ENCODE measurements around the gene UBE2D2. TPM values are rescaled to one million over a fixed set of nuclear protein-coding genes. Genes with fewer than 3 reads are reported as not detected.
A peak's percentile ranks its signal among the peaks of the same experiment; 100 is the strongest.

The UBE2D2 gene
- total and polyA plus RNA-seq, 9 donors: 93.2 to 127 (median 111) TPM

- 55% methylated on average over 12 of the region's 29 CpGs for WGBS (ENCODE audit: insufficient coverage)
- no peak for DNase-seq
- peak overlapping the region; percentile 89 for H3K27ac ChIP-seq (ENCODE audit: low read length)
- peaks cover 32% of the 10 kb centered on the region for H3K36me3 ChIP-seq (ENCODE audit: control insufficient read depth, insufficient read depth, low read length)
- H3K9me3 ChIP-seq (replicated peaks; ENCODE audit: control insufficient read depth, low read depth, low read length): no peaks in the 10 kb centered on the region
- H3K27me3 ChIP-seq (ENCODE audit: control insufficient read depth, insufficient read depth, low read length): no peaks in the 10 kb centered on the region
- H3K4me3 ChIP-seq (ENCODE audit: low read length): no peak overlapping the region
- H3K4me1 ChIP-seq (ENCODE audit: control insufficient read depth, insufficient read depth, low read length): peaks cover 71% of the 10 kb centered on the region
These were observed 116.0 kb downstream of the UBE2D2 start for GRCh38 chr5:139676951-139677735.

Other genes with a start within 250 kb of the UBE2D2 start
- 54.0 TPM for gene PAIP2, start 219.5 kb upstream of the UBE2D2 start, total RNA-seq
- 100 to 1,000 TPM in 7 of 8 donors, 10 to 100 TPM in 1; 94.9 to 146 (median 123) TPM for gene PAIP2, start 219.5 kb upstream of the UBE2D2 start, polyA plus RNA-seq (ENCODE audit: insufficient read depth in 1 of 8, insufficient read length in 8 of 8, low replicate concordance in 1 of 8)
- gene SLC23A1, start 178.0 kb upstream of the UBE2D2 start, total RNA-seq: 0.04 TPM
- 1 to 10 TPM in 2 of 8 donors, under 1 TPM in 6; 0.11 to 2.1 (median 0.34) TPM for gene SLC23A1, start 178.0 kb upstream of the UBE2D2 start, polyA plus RNA-seq (ENCODE audit: insufficient read depth in 1 of 8, insufficient read length in 8 of 8, low replicate concordance in 1 of 8)
- gene MZB1, start 171.4 kb upstream of the UBE2D2 start, total RNA-seq: 0.62 TPM
- under 1 TPM; 0.22 to 0.95 (median 0.42) TPM for gene MZB1, start 171.4 kb upstream of the UBE2D2 start, polyA plus RNA-seq (ENCODE audit: insufficient read depth in 1 of 8, insufficient read length in 8 of 8, low replicate concordance in 1 of 8)
- 18.8 TPM for gene PROB1, start 166.2 kb upstream of the UBE2D2 start, total RNA-seq
- 10 to 100 TPM; 27.8 to 54.2 (median 39.3) TPM for gene PROB1, start 166.2 kb upstream of the UBE2D2 start, polyA plus RNA-seq (ENCODE audit: insufficient read depth in 1 of 8, insufficient read length in 8 of 8, low replicate concordance in 1 of 8)
- 12.5 TPM for gene SPATA24, start 157.2 kb upstream of the UBE2D2 start, total RNA-seq
- 10 to 100 TPM in 5 of 8 donors, 1 to 10 TPM in 3; 6.9 to 14.5 (median 10.1) TPM for gene SPATA24, start 157.2 kb upstream of the UBE2D2 start, polyA plus RNA-seq (ENCODE audit: insufficient read depth in 1 of 8, insufficient read length in 8 of 8, low replicate concordance in 1 of 8)
- gene DNAJC18, start 121.8 kb upstream of the UBE2D2 start, total RNA-seq: 15.3 TPM
- 10 to 100 TPM; 15.9 to 29.9 (median 20.5) TPM for gene DNAJC18, start 121.8 kb upstream of the UBE2D2 start, polyA plus RNA-seq (ENCODE audit: insufficient read depth in 1 of 8, insufficient read length in 8 of 8, low replicate concordance in 1 of 8)
- gene ECSCR, start 98.6 kb upstream of the UBE2D2 start, total RNA-seq: 36.0 TPM
- gene ECSCR, start 98.6 kb upstream of the UBE2D2 start, polyA plus RNA-seq (ENCODE audit: insufficient read depth in 1 of 8, insufficient read length in 8 of 8, low replicate concordance in 1 of 8): 10 to 100 TPM; 30.9 to 47.9 (median 35.7) TPM
- not detected for gene SMIM33, start 90.3 kb upstream of the UBE2D2 start, total RNA-seq
- under 1 TPM in 2 of 8 donors, not detected in 6; 0.05 to 0.16 TPM for gene SMIM33, start 90.3 kb upstream of the UBE2D2 start, polyA plus RNA-seq (ENCODE audit: insufficient read depth in 1 of 8, insufficient read length in 8 of 8, low replicate concordance in 1 of 8)
- 19.3 TPM for gene STING1, start 78.6 kb upstream of the UBE2D2 start, total RNA-seq
- 10 to 100 TPM; 32.8 to 43.6 (median 37.7) TPM for gene STING1, start 78.6 kb upstream of the UBE2D2 start, polyA plus RNA-seq (ENCODE audit: insufficient read depth in 1 of 8, insufficient read length in 8 of 8, low replicate concordance in 1 of 8)
- gene CXXC5, start 87.0 kb downstream of the UBE2D2 start, total RNA-seq: 63.3 TPM
- 10 to 100 TPM; 75.8 to 93.0 (median 80.8) TPM for gene CXXC5, start 87.0 kb downstream of the UBE2D2 start, polyA plus RNA-seq (ENCODE audit: insufficient read depth in 1 of 8, insufficient read length in 8 of 8, low replicate concordance in 1 of 8)
- gene PSD2, start 234.5 kb downstream of the UBE2D2 start, total RNA-seq: 0.18 TPM
- under 1 TPM; 0.20 to 0.47 (median 0.31) TPM for gene PSD2, start 234.5 kb downstream of the UBE2D2 start, polyA plus RNA-seq (ENCODE audit: insufficient read depth in 1 of 8, insufficient read length in 8 of 8, low replicate concordance in 1 of 8)